Glomerular visceral epithelial cell (primary cell): ENCODE data around the gene EDIL3.

Experiments
- DNase-seq: peaks from one replicate; pipeline ENCODE4 v3.0.0-alpha.2; 2016; ENCODE audit errors: extremely low spot score

The EDIL3 gene

DNA sequence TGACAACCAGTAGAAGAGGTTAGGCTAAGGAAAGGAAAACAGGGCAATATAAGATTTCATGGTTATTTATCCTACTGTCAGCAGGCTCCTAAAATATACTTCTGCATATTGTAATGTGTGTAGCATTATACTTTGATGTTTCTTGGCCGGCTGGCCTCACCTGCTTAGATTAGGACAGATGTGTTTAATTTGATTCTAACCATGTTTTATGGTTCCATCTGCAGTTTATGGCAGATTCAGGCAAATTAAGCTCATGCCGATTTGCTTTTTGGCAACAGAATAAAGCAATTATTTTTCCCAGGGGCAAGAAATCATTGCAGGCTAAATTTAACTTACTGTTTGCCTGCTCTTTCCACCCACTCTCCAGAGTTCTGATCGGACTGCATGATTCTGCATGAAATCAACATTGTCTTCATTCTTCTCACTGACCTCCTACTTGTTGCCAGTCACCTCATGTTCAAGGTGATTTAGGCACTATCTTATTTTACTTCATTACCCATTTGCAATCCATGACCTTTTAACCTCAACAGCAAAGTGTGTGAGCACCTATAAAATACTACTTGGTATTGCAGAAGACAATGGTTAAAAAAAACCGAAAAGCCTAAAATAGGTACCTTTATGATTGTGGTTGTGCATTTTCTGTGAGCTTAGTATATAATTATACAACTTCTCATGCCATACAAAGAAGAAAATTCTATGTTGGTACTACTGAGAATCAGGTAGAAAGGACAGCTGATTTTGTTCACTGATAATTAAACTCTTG, 125.2 kb downstream of the EDIL3 start:
- no peak for DNase-seq

DNA sequence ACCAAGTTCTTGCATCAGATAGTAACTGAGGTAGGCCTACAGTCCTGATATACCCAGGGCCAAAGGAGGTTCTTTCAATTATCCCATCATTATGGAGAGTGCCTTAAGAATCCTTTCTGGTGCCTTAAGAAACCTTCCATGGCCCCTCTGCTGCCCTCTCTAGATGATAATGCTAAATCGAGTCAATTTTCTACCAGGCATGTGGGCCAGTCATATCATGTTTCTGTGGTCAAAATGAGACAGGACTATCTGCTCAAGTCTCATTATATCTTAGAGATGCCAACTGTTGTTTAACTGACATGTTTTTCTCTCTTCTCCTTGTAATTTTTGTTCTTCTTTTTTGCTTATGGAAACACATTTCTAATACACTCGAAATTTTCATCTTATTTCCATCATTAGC, 127.6 kb downstream of the EDIL3 start:
- DNase-seq: no peak

DNA sequence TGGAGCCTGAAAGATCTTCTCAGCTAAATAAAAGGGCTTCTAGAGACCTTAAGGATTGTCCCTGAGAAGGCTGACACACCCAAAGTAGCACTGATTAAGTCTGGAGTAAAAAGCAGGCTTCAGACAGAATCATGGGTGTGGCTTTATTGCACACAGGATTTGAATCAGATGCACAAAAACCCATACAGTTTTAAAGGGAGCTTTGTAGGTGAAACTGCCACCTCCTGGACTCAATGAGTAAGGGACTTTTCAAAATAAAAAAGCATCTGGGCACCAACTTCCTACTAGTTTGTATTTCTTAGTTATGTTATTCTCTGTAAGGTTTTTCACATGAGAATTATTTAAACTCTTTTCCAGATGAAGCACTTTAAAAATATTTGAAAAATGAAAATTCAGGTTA, 129.4 kb downstream of the EDIL3 start:
- peak; percentile 57 for DNase-seq

DNA sequence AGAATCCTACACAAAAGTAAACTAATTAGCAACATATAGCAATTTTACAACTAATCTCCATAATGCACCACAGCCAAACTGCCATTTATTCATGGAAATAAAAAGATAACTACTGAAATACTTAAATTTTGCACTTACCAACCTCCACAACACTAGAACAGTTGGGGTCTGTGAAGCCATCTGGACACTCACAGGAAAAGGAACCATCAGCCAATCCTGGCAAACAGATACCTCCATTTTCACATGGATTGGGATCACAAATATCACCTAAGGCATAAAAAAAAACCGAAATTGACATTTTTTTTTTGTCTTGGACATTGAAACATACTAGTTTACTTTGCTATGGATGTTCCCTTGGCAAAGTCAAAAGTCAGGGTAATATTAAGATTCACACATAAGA, 130.7 kb downstream of the EDIL3 start:
- DNase-seq: no peak

DNA sequence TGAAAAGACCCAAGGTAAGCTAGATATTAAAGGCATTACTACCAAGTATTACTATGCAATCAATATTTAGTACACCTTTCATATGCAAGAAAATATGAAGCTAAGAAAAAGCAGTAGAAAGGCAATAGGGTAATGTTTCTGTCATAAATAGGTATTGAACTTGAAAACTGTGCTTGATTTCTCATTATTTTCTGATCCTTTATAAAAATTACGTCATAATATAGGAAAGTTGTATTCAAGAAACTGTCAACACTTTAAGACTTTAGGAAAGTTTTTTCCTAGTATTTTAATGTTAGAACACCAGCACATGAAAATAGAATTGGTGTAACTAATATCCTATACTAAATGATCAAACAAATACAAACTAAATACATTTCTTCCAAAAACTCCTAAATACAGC, 133.2 kb downstream of the EDIL3 start:
- no peak for DNase-seq

DNA sequence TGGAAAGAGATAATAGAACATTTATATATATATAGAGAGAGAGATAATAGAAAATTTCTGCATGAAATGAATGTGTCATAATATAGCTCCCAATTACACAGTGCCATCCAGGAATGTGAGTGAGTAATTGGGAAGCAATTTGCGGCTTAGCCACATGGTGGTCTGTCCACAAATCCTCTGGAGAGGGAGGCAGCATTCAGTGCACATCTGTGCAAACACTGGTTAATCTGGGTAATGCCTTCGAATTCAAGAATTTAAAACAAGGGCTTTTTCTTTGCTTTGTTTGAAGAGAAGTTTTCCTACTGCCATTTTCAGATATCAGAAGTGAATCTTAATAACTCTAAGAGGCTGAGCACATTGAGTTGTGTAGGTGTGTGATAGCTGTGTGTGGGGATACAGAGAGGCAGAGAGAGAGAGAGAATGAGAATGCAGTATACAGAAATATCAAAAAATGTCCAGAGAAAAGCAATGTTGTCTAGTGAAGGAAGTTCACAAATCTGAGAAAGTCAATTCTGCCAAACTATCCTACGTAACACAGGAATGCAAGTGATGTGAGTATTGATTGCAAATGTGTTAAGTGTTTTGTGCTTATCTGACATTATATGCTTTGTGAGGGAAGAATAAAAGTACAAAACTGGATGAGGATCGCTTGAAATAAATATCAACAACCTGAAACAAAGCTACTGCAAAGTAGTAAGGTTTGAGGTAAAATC, 134.6 kb downstream of the EDIL3 start:
- DNase-seq: peak; percentile 96

DNA sequence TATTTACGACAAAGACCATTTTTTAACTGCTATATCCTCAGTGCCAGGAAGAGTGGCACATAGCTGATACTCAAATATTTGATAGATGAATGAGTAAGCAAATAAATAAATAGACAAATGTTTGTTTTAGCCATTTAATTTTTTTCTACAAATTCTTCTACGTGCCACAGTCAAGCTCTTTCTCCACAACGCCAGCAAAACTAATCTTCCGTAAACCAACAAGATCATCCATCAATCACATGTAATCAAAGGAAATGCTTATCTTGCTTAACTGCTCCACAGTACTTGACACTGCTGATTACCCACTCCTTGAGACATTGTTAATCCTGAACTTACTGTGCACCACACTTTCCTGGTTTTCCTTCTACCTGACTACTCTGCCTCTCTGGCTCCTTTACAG, 136.7 kb downstream of the EDIL3 start:
- no peak for DNase-seq

DNA sequence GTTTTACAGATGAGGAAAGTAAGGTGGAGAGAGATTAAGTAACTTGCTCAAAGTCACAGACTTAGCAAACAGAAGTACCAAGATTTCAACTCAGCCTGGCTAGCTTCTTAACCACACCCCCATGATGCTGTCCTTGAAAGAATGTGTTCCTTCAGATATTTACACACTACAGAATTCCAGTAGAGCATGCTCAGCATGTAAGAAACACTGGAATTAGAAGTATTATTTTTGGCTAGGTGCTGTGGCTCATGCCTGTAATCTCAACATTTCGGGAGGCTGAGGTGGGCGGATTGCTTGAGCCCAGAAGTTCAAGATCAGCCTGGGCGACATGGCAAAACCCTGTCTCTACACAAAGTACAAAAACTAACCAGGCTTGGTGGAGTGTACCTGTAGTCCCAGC, 142.4 kb downstream of the EDIL3 start:
- DNase-seq: peak; percentile 33

DNA sequence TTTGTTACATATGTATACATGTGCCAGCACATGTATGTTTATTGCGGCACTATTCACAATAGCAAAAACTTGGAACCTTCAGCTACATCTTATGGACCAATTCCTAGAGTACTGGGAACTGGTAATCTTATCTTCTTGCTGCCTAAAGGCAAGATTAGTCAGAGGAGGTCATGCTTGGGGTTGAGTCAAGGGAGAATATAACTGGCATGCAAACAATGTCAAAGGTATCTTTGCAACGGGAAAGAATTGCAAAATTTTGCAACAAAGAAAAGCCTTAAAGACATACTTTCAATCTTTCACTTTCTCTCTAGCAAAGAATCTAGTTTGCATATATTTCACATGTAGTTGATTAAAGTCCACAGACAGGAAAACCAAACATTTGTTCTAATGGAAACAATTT, 145.2 kb downstream of the EDIL3 start:
- DNase-seq: peak; percentile 45

DNA sequence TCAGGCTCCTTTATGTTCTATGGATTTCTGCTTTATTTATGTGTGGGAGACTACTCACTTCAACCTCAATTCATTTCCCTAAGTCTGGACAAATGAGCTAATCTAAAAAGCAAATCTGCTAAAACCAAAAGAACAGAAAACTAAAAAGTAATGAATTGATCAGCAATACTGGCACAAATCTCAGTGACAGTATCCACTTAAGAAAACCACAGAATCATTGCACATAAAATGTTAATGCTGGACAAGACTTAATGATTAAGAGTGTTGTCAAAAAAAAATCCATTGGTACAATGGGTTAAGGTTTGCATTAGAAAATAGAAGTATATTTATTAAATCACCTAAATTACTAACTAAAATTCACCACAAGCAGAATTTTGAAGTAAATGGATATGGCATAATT, 147.6 kb downstream of the EDIL3 start:
- no peak for DNase-seq

DNA sequence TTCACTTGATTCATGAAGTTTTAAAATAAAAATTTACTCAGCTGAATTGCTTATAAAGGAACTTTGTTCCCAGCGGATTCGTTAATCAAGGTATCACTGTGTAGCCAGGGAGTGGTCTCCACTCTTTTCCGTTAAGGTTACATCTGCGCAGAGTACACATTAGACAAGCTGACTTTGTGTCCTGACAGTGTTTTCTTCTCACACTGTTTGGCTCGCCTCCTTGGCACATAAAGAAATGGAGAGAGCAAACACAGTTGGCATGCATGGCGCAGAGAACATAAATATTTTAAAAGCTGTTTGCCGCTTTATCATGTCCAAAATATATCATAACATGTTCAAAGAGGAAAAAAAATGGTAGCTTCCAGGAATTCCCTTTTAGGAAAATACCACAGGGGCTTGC, 153.2 kb downstream of the EDIL3 start:
- no peak for DNase-seq

DNA sequence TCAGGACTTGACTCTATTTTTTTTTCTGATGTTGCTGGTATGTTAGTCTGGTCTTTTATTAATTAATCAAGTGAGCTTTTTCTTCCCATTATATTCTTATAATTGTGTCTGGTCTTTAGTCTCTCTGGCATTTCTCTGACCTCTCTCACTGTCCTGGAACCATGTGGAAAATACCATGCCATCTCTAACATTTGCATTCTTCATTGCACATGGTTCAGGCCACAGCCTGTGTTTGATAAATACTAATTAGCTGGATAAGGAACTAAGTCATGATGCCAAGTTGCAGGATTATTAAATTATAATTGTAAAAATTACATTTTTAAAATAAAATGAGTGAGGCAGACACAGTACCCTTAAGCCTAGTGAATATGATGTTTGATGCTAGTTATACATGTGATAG, 155.6 kb downstream of the EDIL3 start:
- DNase-seq: no peak

DNA sequence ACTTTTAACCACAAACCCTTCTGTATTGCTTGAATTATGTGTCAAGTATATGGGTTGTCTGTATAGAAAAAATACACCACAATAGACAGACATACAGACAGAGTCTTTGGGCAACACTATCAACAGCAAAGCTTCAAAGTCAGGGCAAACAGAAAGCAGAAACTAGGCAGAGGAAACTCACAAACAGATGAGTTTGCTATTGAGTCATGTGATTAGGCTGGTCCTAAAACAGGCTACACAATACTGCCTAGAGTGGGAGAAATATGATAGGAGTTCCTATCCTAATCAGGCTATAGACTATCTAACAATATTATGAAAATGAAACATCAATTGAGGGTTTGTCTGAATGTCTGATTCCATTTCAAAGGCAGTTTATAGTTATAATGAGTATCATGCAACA, 156.4 kb downstream of the EDIL3 start:
- no peak for DNase-seq

DNA sequence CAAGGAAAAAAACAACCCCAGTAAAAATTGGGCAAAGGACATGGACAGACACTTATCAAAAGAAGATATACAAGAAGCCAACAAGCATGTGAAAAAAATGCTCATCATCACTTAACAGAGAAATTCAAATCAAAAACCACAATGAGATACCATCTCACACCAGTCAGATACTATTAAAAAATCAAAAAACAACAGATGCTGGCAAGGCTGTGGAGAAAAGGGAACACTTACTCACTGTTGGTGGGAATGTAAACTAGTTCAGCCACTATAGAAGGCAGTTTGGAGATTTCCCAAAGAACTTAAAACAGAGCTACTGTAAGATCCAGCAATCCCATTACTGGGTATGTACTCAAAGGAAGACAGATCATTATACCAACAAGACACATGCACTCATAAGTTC, 157.4 kb downstream of the EDIL3 start:
- no peak for DNase-seq

DNA sequence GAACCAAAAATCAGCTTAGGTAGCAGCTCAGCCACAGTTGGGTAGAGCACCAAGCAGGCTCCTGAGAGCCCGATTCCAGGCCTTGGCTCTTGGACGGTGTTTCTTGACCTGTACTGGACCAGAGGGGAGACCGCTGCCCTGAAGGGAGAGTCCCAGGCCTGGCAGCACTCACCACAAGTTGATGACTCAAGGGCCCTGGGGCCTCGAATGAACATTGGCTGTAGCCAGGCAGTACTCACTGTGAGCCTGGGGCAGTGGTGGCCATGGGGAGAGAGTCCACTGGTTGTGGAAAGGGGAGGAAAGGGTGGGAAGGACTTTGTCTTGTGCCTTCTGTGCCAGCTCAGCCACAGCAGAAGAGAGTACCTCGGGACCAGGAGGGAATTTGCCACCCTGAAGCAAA, 166.1 kb downstream of the EDIL3 start:
- peak; percentile 72 for DNase-seq

DNA sequence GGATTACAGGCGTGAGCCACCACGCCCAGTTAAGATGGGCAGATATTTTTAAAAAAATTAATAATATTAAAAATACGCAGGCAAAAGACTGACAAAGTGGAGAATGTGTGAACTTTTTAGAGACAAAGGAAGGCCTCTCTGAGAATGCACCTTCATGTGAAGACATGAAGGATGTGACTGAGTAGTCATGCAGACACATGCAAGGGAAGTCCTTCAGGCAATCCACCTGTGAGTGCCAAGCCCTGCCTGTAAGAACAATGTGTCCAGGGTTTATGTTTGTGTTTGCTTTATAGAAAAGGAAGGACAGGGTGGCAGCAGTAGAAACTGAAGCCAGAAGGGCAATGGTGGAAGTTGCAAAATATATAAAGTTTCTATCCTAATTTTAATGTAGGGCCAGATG, 169.2 kb downstream of the EDIL3 start:
- DNase-seq: no peak

DNA sequence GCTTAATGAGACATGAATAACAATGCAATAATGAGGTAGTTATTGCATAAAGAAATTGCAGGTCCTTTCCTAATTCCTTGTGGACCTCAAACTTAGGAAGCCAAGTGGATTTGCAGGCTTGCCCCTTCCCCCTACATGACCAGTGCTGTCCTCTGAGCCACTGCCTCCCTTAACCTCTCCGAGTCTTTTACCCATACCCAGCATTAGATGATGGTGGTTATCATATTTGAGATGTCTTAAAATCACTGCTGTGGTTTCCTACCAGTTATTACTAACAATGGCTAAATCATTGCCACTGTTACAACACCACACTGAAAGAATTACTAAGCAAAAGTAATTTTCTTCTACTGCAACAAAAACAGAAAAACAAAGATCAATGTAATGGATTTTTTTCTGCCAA, 170.8 kb downstream of the EDIL3 start:
- DNase-seq: no peak

DNA sequence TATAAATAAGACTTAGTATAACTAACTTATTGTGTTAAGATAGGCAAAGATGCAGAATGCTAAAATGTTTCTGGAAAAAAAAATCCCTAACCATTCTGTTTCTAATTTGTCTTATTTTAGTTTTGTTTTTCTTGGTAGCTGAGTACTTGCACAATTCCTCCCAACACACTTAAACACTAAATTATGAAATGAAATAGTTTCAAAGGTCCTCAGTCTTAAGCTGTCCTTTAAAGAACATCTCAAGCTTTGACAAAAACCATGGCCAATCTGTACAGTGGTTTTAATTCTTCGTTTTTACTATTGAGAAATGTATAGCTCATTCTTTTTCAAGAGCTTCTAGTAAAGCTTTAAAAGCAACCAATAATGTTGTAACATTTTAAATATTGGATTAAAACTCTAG, 171.5 kb downstream of the EDIL3 start:
- DNase-seq: no peak

DNA sequence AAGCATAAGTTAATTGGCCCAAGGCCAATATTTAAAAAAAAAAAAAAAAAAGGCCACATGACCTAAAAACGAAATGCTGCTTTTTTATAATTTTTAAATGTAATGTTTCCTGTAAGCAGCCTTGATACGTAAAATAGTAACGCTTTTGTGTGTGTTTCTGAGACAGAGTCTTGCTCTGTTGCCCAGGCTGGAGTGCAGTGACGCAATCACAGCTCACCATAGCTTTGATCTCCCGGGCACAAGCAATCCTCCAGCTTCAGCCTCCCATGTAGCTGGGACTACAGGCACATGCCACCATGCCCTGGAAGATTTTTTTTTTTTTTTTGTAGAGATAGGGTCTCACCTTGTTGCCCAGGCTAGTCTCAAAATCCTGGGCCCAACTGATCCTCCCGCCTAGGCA, 179.9 kb downstream of the EDIL3 start:
- DNase-seq: no peak

DNA sequence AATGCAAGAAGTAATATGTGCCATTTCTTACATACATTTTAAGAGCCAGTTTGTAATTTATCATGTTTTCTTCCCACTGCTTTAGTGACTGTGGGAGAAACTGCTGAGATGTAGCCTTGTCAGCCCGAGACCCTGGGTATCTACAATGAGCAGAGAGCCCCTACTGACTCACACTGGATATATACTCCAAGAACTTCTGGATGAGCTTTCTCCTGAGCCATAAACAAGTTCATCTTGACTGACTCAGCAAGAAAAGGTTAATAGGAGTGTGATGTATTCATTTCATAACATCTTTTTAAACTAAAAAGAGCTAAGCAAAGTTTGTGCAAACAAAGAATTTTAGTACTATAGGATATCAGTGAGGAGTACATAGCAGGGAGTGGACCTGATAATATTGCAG, 182.5 kb downstream of the EDIL3 start:
- no peak for DNase-seq

DNA sequence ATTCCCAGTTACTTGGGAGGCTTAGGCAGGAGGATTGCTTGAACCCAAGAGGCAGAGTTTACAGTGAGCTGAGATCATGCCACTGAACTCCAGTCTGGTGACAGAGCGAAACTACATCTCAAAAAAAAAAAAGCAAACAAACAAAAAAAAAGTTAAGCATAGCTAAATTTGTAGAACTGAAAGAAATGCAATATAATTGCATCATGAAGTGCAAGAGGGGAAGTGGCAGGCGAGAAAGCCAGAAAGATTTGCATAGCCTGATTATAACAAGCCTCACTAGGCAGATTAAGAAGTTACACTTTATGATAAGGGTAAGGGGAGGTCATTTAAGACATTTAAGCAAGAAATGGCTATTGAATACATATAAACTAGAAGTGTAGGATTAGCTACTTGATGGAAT, 187.1 kb downstream of the EDIL3 start:
- no peak for DNase-seq

DNA sequence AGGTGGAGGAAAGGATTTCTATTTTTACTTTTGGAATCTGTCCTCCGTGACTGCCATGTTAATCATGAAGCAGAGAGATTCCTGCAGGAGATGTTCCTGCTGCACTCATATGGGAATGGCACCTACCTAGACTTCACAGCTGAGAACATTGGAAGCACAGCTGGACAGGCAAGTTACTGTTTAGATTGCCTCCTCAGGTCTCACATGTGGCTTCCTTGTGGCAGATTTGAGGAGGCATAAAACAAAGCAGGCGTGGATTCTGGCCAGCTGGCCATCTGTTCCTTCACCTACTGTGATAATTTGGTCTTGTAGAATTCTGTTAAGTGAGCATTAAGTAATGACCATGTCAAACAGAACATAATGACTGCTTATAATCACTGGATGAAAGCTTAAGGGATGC, 193.4 kb downstream of the EDIL3 start:
- DNase-seq: peak; percentile 47

DNA sequence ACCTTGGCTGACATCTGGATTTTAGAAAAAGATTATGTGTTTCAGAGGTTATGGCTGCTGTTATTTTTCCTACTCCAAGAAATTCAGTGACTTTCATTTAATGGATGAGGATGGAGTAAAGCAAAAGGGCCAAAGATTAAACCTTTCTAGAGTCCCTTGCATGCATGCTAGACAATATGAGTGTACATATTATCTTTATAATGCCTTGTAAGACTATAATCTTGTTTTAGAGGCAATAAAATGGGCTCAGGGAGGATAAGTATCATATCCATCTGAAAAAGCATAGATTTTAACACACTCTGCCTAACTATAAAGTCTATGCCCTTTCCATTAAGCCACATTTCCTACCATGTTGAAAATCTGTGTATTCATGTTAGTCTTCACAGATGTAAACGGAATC, 199.8 kb downstream of the EDIL3 start:
- no peak for DNase-seq

DNA sequence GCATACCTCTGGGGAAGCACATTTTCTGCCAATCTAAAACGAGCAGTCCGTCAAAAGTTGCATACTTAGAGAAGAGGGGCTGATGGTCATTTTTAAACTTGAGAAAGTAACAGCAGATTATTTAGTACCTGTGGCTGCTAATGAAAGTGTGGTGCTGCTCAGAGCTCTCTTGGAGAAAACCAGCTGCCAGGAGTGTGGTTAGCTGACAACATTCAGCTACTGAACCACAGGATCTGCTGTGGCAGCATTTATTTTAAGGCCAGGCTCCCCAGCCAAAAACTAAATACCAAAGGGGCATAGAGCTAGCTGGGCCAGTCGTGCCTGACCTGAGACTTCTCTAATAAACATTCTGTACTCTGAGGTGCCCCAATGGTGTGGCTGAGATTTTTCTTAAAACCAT, 203.6 kb downstream of the EDIL3 start:
- peak; percentile 57 for DNase-seq
